HepG2 (cell line): ENCODE results near the gene DLX1. TPM values are rescaled to one million over a fixed set of nuclear protein-coding genes. Genes with fewer than 3 reads are reported as not detected.

Experiments used
- BORCS8-MEF2B ChIP-seq: sonication (generic); formaldehyde crosslinking; IDR thresholded peaks from 2 replicates; pipeline ENCODE4 v1.8.0; 2022; ENCODE audit warnings: mild to moderate bottlenecking, missing genetic modification reagents
- HNRNPLL ChIP-seq: fragments of 200-400 bp; formaldehyde crosslinking; IDR thresholded peaks from 2 replicates; pipeline ENCODE4 v1.6.1; 2017; ENCODE audit warnings: mild to moderate bottlenecking, low read depth, low read length; ENCODE audit not compliant: poor library complexity, severe bottlenecking
- RBM39 ChIP-seq: fragments of 200-400 bp; formaldehyde crosslinking; IDR thresholded peaks from one replicate; pipeline ENCODE4 v1.6.1; 2018; ENCODE audit warnings: antibody characterized with exemption, mild to moderate bottlenecking, low read depth, low read length; ENCODE audit not compliant: poor library complexity, severe bottlenecking
- STAT5B ChIP-seq: sonication (generic); formaldehyde crosslinking; IDR thresholded peaks from 2 replicates; pipeline ENCODE4 v1.4.0; 2020; ENCODE audit warnings: missing genetic modification reagents
- ZBTB21 ChIP-seq: sonication (generic); formaldehyde crosslinking; IDR thresholded peaks from 2 replicates; pipeline ENCODE4 v1.4.0; 2020; ENCODE audit warnings: missing genetic modification reagents
- ZBTB7B ChIP-seq: sonication (generic); formaldehyde crosslinking; IDR thresholded peaks from 2 replicates; pipeline ENCODE4 v1.4.0; 2020; ENCODE audit warnings: missing genetic modification reagents
- ZKSCAN8 ChIP-seq: IDR thresholded peaks from 2 replicates; pipeline ENCODE4 v1.6.1; 2016; ENCODE audit warnings: borderline replicate concordance, missing genetic modification reagents, missing compliant biosample characterization
- ZNF12 ChIP-seq: sonication (generic); formaldehyde crosslinking; IDR thresholded peaks from 2 replicates; pipeline ENCODE4 v1.5.0; 2020; ENCODE audit warnings: missing genetic modification reagents
- ZNF577 ChIP-seq: sonication (generic); formaldehyde crosslinking; IDR thresholded peaks from 2 replicates; pipeline ENCODE4 v1.4.0; 2020; ENCODE audit warnings: mild to moderate bottlenecking, low read depth, missing genetic modification reagents, borderline replicate concordance
- ZNF619 ChIP-seq: sonication (generic); formaldehyde crosslinking; IDR thresholded peaks from 2 replicates; pipeline ENCODE4 v1.4.0; 2020; ENCODE audit warnings: mild to moderate bottlenecking, missing genetic modification reagents
- ZNF713 ChIP-seq: sonication (generic); formaldehyde crosslinking; IDR thresholded peaks from 2 replicates; pipeline ENCODE4 v1.4.0; 2020; ENCODE audit warnings: mild to moderate bottlenecking, missing genetic modification reagents
- ZNF737 ChIP-seq: sonication (generic); formaldehyde crosslinking; IDR thresholded peaks from 2 replicates; pipeline ENCODE4 v1.5.0; 2020; ENCODE audit warnings: missing genetic modification reagents, mild to moderate bottlenecking, borderline replicate concordance
- polyA plus RNA-seq, 8 experiments: library from polyadenylated mRNA; depleted of rRNA in 3 of 8; stranded (reverse) in 7 of 8; unstranded in 1 of 8; fragments of >200 nt; fragmentation: Illumina TruSeq in 4 of 8; extraction: Trizol in 4 of 8; gene quantifications; 2 replicates each; pipeline versions ENCODE4 v1.2.1 to v1.2.3, GENCODE V29; 2011 to 2016; ENCODE audit warnings: low read depth in 4 of 8, missing spikeins in 1 of 8, mixed read lengths in 1 of 8; ENCODE audit not compliant: insufficient read depth in 1 of 8
- total RNA-seq, 5 experiments: library from RNA; depleted of rRNA; stranded (reverse); fragments of >200 nt; fragmentation: Illumina TruSeq; extraction: Trizol; gene quantifications; 2 replicates each; pipeline ENCODE4 v1.2.3, GENCODE V29; 2016; ENCODE audit warnings: low read depth in 1 of 5
- TF ChIP-seq, protein P1 (sequence below): IDR thresholded peaks from 2 replicates; pipeline ENCODE4 v1.6.1; 2016; ENCODE audit warnings: missing compliant biosample characterization, missing genetic modification reagents, borderline replicate concordance
- TF ChIP-seq, protein P2 (sequence below): sonication (generic); formaldehyde crosslinking; IDR thresholded peaks from 2 replicates; pipeline ENCODE4 v1.4.0; 2020; ENCODE audit warnings: missing genetic modification reagents
- TF ChIP-seq, protein P3 (sequence below): sonication (generic); formaldehyde crosslinking; IDR thresholded peaks from 2 replicates; pipeline ENCODE4 v1.8.0; 2022; ENCODE audit warnings: mild to moderate bottlenecking, missing genetic modification reagents, moderate library complexity
- TF ChIP-seq, protein P4 (sequence below), 2 experiments: IDR thresholded peaks; 2 replicates each; pipeline ENCODE4 v1.6.1; 2011 to 2012; ENCODE audit warnings: low read length in 2 of 2, borderline replicate concordance in 1 of 2, low read depth in 1 of 2, mild to moderate bottlenecking in 1 of 2, moderate library complexity in 1 of 2

Gene DLX1
- total and polyA plus RNA-seq, 2 of the 13 experiments (the other 11 are each of a cell fraction or from before 2014, with no cell fraction given) = 0.18 to 0.86 TPM

DNA sequence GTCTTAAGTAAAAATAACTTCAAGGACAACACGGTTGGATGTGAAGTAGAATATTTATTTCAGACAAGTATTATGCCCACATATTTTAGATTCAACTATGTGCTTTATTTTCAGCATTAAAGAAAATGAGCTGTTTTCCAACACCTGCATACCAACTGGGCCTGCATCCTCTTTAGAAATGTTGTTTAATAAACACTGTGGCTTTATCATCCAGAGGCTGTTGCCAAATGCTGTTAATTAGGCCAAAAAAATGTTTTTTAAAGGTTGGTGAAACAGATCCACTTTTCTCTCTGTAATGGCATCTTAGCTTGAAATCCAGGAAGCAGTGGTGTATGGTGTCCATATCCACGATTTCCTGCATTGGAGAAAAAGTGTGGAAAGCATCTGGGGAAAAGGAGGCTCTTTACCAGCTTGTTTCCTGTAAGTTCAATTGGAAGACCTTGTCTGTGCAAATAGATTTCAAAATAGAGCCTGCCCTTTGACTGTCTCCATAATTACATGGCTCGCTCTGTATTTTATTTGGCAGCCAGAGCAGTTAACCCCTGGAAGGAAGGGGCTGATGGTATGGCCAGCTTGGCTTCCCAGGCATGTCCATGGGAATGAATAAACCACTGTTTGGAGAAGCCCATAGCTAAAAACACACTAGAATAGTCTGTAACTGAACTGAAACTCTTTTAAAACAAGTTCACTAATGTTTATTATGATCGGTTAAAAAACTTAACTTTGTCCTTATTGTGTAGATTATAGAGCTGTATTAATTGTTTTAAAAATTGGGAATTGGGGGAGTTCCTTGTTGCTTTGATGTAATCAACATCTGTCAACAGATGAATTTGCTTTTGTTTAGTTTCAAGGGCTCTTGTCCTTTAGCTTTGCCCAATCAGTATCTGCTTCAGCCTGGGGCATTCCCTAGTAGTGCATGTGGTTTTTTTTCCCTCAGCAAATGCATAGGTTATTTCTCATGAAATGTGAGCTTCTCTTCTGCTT, 33.0 kb upstream of the DLX1 start (continued):
- TF ChIP-seq, protein P1, sequence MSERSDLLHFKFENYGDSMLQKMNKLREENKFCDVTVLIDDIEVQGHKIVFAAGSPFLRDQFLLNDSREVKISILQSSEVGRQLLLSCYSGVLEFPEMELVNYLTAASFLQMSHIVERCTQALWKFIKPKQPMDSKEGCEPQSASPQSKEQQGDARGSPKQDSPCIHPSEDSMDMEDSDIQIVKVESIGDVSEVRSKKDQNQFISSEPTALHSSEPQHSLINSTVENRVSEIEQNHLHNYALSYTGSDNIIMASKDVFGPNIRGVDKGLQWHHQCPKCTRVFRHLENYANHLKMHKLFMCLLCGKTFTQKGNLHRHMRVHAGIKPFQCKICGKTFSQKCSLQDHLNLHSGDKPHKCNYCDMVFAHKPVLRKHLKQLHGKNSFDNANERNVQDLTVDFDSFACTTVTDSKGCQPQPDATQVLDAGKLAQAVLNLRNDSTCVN = no peak
- TF ChIP-seq BORCS8-MEF2B (CRISPR knock-in tag) (0 out of 2 replicates have a peak, but pooled peaks have one; percentile 52), ZNF577 (CRISPR knock-in tag) (no peak), ZNF619 (CRISPR knock-in tag) (no peak), ZBTB21 (CRISPR knock-in tag) (peak; percentile 51; the same call in 1 of the 2 replicates), ZNF737 (no peak), RBM39 (no peak), ZKSCAN8 (CRISPR knock-in tag) (peak; percentile 85), ZNF12 (no peak), ZBTB7B (peak; percentile 94), HNRNPLL (no peak), STAT5B (peak; percentile 80; the same call in 1 of the 2 replicates), ZNF713 (no peak)
- TF ChIP-seq, protein P2, sequence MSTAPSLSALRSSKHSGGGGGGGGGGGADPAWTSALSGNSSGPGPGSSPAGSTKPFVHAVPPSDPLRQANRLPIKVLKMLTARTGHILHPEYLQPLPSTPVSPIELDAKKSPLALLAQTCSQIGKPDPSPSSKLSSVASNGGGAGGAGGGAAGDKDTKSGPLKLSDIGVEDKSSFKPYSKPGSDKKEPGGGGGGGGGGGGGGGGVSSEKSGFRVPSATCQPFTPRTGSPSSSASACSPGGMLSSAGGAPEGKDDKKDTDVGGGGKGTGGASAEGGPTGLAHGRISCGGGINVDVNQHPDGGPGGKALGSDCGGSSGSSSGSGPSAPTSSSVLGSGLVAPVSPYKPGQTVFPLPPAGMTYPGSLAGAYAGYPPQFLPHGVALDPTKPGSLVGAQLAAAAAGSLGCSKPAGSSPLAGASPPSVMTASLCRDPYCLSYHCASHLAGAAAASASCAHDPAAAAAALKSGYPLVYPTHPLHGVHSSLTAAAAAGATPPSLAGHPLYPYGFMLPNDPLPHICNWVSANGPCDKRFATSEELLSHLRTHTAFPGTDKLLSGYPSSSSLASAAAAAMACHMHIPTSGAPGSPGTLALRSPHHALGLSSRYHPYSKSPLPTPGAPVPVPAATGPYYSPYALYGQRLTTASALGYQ (CRISPR knock-in tag) = peak; percentile 95
- TF ChIP-seq, protein P3, sequence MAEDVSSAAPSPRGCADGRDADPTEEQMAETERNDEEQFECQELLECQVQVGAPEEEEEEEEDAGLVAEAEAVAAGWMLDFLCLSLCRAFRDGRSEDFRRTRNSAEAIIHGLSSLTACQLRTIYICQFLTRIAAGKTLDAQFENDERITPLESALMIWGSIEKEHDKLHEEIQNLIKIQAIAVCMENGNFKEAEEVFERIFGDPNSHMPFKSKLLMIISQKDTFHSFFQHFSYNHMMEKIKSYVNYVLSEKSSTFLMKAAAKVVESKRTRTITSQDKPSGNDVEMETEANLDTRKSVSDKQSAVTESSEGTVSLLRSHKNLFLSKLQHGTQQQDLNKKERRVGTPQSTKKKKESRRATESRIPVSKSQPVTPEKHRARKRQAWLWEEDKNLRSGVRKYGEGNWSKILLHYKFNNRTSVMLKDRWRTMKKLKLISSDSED = no peak
- TF ChIP-seq, protein P4, sequence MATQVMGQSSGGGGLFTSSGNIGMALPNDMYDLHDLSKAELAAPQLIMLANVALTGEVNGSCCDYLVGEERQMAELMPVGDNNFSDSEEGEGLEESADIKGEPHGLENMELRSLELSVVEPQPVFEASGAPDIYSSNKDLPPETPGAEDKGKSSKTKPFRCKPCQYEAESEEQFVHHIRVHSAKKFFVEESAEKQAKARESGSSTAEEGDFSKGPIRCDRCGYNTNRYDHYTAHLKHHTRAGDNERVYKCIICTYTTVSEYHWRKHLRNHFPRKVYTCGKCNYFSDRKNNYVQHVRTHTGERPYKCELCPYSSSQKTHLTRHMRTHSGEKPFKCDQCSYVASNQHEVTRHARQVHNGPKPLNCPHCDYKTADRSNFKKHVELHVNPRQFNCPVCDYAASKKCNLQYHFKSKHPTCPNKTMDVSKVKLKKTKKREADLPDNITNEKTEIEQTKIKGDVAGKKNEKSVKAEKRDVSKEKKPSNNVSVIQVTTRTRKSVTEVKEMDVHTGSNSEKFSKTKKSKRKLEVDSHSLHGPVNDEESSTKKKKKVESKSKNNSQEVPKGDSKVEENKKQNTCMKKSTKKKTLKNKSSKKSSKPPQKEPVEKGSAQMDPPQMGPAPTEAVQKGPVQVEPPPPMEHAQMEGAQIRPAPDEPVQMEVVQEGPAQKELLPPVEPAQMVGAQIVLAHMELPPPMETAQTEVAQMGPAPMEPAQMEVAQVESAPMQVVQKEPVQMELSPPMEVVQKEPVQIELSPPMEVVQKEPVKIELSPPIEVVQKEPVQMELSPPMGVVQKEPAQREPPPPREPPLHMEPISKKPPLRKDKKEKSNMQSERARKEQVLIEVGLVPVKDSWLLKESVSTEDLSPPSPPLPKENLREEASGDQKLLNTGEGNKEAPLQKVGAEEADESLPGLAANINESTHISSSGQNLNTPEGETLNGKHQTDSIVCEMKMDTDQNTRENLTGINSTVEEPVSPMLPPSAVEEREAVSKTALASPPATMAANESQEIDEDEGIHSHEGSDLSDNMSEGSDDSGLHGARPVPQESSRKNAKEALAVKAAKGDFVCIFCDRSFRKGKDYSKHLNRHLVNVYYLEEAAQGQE (IDR thresholded peaks at IDR 0.05; ENCODE audit: borderline replicate concordance in 1 of 2, low read depth in 1 of 2, low read length in 2 of 2) = peak in 1 of 2 experiments; percentile 75; a peak in 2 of 4 replicates
